Karpas-422 (cell line): ENCODE results near the gene TMEM115. TPM values are rescaled to one million over a fixed set of nuclear protein-coding genes. Genes with fewer than 3 reads are reported as not detected.
A peak's percentile ranks its signal among the peaks of the same experiment; 100 is the strongest.

Experiments
- DNase-seq: peaks from one replicate; pipeline ENCODE4 v3.0.0-alpha.2; 2015
- H2AFZ ChIP-seq: fragments of 200-600 bp; sonication (generic); 2 replicates; pipeline ENCODE4 v1.6.1; 2014; ENCODE audit warnings: antibody characterized with exemption, low read length, mixed read lengths
- H3K27ac ChIP-seq: fragments of 200-600 bp; sonication (generic); 2 replicates; pipeline ENCODE4 v1.5.1; 2014; ENCODE audit warnings: mild to moderate bottlenecking, low read length, moderate library complexity
- H3K27me3 ChIP-seq: fragments of 200-600 bp; sonication (generic); 2 replicates; pipeline ENCODE4 v1.6.1; 2014; ENCODE audit warnings: low read length, mixed read lengths
- H3K36me3 ChIP-seq: fragments of 200-600 bp; sonication (generic); 2 replicates; pipeline ENCODE4 v1.6.1; 2014; ENCODE audit warnings: low read length, mixed read lengths; ENCODE audit not compliant: insufficient read depth
- H3K4me1 ChIP-seq: fragments of 200-600 bp; sonication (generic); 2 replicates; pipeline ENCODE4 v1.6.1; 2014; ENCODE audit warnings: mild to moderate bottlenecking, low read length, mixed read lengths
- H3K4me2 ChIP-seq: fragments of 200-600 bp; sonication (generic); 2 replicates; pipeline ENCODE4 v1.6.1; 2014; ENCODE audit warnings: low read length, low read depth, mild to moderate bottlenecking; ENCODE audit not compliant: poor library complexity, severe bottlenecking
- H3K4me3 ChIP-seq: fragments of 200-600 bp; sonication (generic); 2 replicates; pipeline ENCODE4 v1.5.1; 2014; ENCODE audit warnings: mild to moderate bottlenecking, antibody characterized with exemption, low read length, mixed read lengths
- H3K79me2 ChIP-seq: fragments of 200-600 bp; sonication (generic); 2 replicates; pipeline ENCODE4 v1.6.1; 2014; ENCODE audit warnings: mild to moderate bottlenecking, low read length, mixed read lengths
- H3K9ac ChIP-seq: fragments of 200-600 bp; sonication (generic); 2 replicates; pipeline ENCODE4 v1.6.0; 2014; ENCODE audit warnings: low read length
- H3K9me2 ChIP-seq: fragments of 200-600 bp; sonication (generic), shearing (Covaris generic); replicated peaks from 2 replicates; pipeline ENCODE4 v1.6.0; 2014; ENCODE audit warnings: mild to moderate bottlenecking, low read length, moderate library complexity; ENCODE audit not compliant: insufficient read depth
- H3K9me3 ChIP-seq: fragments of 300-700, 200-600 bp; sonication (generic); 2 replicates; pipeline ENCODE4 v1.6.1; 2014; ENCODE audit warnings: low read length, mixed read lengths
- H4K20me1 ChIP-seq: fragments of 200-600 bp; sonication (generic); 2 replicates; pipeline ENCODE4 v1.6.1; 2014; ENCODE audit warnings: mild to moderate bottlenecking, antibody characterized with exemption, low read length, low read depth; ENCODE audit not compliant: insufficient read depth
- total RNA-seq: library from RNA; depleted of rRNA; stranded (reverse); fragments of >200 nt; shearing (Covaris generic); gene quantifications from 2 replicates; pipeline ENCODE4 v1.2.3, GENCODE V29; 2014; ENCODE audit warnings: low replicate concordance

Gene TMEM115
- total RNA-seq, 1 experiment from 2014 or later: 13.8 TPM

DNA sequence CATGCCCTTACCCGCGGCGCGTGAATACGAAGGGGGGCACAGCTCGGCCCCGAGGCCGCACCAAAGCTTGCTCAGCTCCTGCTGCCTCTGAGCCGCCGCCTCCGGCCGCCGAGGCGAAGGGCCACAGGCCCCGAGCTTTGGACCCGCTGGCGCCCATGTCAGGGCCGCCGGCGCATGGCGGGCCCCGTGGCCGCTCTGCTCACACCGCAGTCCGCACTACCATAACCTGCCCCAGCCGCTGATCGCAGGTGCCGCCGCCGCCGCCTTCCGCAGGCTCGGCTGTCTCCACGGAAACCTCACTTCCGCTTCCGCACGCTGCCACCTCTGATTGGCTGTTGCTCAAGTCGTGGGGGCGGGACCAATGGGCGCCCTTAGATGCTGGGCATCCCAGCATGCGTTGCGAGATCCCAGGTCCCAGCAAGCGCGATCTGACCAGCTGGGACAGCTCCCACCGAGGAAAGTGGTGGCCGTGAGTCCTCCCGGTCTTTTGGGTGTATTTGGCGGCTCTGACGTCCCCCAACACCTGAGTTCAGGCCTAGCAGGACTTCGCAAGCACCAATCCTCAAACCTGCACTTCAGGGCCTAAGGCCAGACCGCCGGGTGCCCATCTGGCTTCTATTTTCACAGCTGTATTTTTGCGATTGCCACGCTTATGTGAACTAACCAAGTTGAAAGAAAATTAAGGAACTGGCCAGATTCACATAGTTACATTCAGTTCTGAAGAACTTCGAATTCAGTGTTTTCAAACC, 31.2 kb downstream of the TMEM115 start, which contains the start of gene TUSC2:
Gene TUSC2 (minus strand): TSS at position 281 of the 749 bp plus-strand sequence. CDS start 124 bp downstream, at position 157.
- H3K9me2 ChIP-seq: no peaks in the 10 kb centered on the region
- H4K20me1 ChIP-seq: peaks cover 6% of the 10 kb centered on the region; the same call in 1 of the 2 replicates
- peaks cover 22% of the 10 kb centered on the region for H3K79me2 ChIP-seq
- H3K9ac ChIP-seq: peak within 1 kb of the TSS; percentile 90
- H3K4me2 ChIP-seq: peak within 1 kb of the TSS; percentile 82
- H3K4me1 ChIP-seq: peaks cover 39% of the 10 kb centered on the region
- no peaks in the 10 kb centered on the region for H3K9me3 ChIP-seq
- DNase-seq: peak; percentile 99
- H3K27me3 ChIP-seq: no peaks in the 10 kb centered on the region
- no peak within 1 kb of the TSS for H2AFZ ChIP-seq
- H3K36me3 ChIP-seq: peaks cover 27% of the 10 kb centered on the region; the same call in 1 of the 2 replicates
- peak within 1 kb of the TSS; percentile 48 for H3K27ac ChIP-seq
- H3K4me3 ChIP-seq: peak within 1 kb of the TSS; percentile 94

DNA sequence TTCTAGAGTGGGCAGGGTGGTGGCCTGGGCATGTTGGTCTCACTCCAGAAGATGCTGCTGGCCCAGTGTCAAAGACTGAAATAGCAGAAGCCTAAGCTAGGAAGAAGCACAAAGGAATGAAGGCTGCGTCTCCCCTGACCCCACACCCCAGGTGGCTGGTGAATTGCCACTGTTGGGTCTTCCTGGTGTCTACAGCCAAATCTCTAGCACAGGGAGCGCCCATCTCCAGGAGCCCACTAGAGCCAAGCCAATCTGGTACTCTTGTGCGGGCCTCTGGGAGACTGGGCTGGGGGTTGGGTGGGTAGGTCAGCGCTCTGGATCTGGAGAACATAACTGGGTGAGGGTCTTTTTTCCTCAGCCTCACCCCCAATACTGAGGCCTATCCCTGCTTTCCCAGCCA, 32.2 kb downstream of the TMEM115 start:
- Histone ChIP-seq H3K4me2 (peak overlapping the region; percentile 82), H3K9me2 (no peaks in the 10 kb centered on the region), H3K36me3 (peaks cover 25% of the 10 kb centered on the region; the same call in 1 of the 2 replicates), H3K79me2 (peaks cover 22% of the 10 kb centered on the region), H2AFZ (no peak overlapping the region), H3K27ac (no peak overlapping the region), H3K4me3 (peak overlapping the region; percentile 94), H3K9ac (peak overlapping the region; percentile 90), H3K27me3 (no peaks in the 10 kb centered on the region), H4K20me1 (peaks cover 6% of the 10 kb centered on the region; the same call in 1 of the 2 replicates), H3K9me3 (no peaks in the 10 kb centered on the region), H3K4me1 (peaks cover 40% of the 10 kb centered on the region)
- DNase-seq: no peak

DNA sequence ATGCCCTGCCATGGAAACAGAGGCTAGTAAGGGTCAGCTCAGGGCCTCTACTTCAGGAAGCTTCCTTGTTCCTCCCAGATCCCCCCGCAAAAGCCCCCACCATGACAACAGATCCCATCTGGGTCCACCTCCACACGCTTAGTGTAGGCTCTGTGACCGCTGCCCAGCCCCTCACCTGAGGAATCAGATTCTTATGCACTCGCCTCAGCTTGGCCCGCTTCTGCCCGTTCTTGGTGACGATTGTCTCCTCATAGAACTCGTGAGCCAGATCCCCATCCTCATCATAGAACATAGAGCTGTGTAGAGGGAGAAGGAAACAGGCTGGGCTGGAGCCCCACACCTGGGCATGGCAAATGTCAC, 33.2 kb downstream of the TMEM115 start:
- no peaks in the 10 kb centered on the region for H3K9me3 ChIP-seq
- peaks cover 6% of the 10 kb centered on the region; the same call in 1 of the 2 replicates for H4K20me1 ChIP-seq
- peaks cover 19% of the 10 kb centered on the region for H3K79me2 ChIP-seq
- peaks cover 15% of the 10 kb centered on the region; the same call in 1 of the 2 replicates for H3K36me3 ChIP-seq
- H3K9ac ChIP-seq: 0 out of 2 replicates have a peak overlapping the region, but pooled peaks have one; percentile 90
- H3K4me3 ChIP-seq: no peak overlapping the region
- H3K27ac ChIP-seq: no peak overlapping the region
- H2AFZ ChIP-seq: no peak overlapping the region
- peaks cover 44% of the 10 kb centered on the region for H3K4me1 ChIP-seq
- H3K27me3 ChIP-seq: no peaks in the 10 kb centered on the region
- H3K4me2 ChIP-seq: no peak overlapping the region
- DNase-seq: no peak
- H3K9me2 ChIP-seq: no peaks in the 10 kb centered on the region

DNA sequence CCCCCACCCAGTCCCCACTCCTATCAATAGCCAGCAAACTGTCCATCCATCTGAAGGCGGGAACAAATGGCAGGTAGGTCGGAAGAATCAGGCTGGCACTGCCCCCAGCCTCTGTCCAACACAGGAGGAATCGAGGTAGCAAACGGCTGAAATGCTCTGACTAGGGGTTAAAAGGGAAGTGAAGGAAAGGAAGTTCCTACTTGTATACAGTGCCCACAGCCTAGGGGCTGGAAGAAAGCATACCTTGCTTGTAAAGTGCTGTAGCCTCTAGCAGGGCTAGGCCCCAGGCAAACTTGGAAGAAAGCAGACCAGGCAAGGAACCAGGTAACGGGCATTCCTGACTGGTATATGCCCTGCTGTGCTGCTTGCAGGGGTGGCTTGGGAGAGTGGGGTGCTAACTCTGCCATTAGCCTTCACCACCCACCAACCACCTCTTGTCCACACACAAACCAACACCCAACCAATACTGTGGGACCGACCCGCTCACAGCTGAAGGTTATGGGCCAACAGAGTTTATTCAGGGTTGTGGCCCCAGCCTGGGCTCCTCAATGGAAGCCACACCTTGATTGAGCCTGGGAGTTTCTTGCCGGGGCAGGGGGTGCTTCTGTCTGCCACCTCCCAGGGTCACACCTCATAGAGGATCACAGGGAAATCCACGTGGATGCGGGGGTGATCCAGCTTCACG, 33.7 kb downstream of the TMEM115 start:
- Histone ChIP-seq H3K9me2 (no peaks in the 10 kb centered on the region), H3K79me2 (peaks cover 22% of the 10 kb centered on the region), H4K20me1 (peaks cover 6% of the 10 kb centered on the region; the same call in 1 of the 2 replicates), H3K27me3 (no peaks in the 10 kb centered on the region), H3K36me3 (peaks cover 10% of the 10 kb centered on the region; the same call in 1 of the 2 replicates), H2AFZ (no peak overlapping the region), H3K9ac (0 out of 2 replicates have a peak overlapping the region, but pooled peaks have one; percentile 90), H3K4me1 (peaks cover 42% of the 10 kb centered on the region), H3K27ac (no peak overlapping the region), H3K4me3 (no peak overlapping the region), H3K9me3 (no peaks in the 10 kb centered on the region), H3K4me2 (no peak overlapping the region)
- no peak for DNase-seq

DNA sequence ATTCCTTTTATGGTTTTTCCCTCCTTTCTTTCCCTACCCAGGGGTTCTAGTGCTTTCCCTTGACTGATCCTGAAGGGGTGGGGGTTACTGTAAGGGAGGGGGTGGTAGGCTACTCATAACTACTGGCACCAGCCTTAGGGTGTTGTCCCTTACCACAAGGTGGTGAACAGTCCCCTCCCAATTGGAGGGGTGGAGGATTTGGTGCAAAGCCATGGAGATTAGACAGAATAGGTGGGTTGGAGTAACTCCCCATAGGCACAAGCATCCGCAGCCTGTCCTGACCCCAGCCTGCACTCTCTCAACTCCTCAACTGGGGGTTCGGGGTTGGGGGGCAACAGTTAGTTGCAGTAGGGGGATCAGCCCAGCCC, 34.2 kb downstream of the TMEM115 start:
- Histone ChIP-seq H3K27me3 (no peaks in the 10 kb centered on the region), H3K36me3 (peaks cover 9% of the 10 kb centered on the region; the same call in 1 of the 2 replicates), H2AFZ (no peak overlapping the region), H3K9ac (no peak overlapping the region), H3K27ac (no peak overlapping the region), H3K4me3 (no peak overlapping the region), H3K9me3 (no peaks in the 10 kb centered on the region), H3K4me2 (no peak overlapping the region), H3K79me2 (peaks cover 27% of the 10 kb centered on the region), H4K20me1 (peaks cover 6% of the 10 kb centered on the region; the same call in 1 of the 2 replicates), H3K4me1 (peaks cover 44% of the 10 kb centered on the region), H3K9me2 (no peaks in the 10 kb centered on the region)
- no peak for DNase-seq

DNA sequence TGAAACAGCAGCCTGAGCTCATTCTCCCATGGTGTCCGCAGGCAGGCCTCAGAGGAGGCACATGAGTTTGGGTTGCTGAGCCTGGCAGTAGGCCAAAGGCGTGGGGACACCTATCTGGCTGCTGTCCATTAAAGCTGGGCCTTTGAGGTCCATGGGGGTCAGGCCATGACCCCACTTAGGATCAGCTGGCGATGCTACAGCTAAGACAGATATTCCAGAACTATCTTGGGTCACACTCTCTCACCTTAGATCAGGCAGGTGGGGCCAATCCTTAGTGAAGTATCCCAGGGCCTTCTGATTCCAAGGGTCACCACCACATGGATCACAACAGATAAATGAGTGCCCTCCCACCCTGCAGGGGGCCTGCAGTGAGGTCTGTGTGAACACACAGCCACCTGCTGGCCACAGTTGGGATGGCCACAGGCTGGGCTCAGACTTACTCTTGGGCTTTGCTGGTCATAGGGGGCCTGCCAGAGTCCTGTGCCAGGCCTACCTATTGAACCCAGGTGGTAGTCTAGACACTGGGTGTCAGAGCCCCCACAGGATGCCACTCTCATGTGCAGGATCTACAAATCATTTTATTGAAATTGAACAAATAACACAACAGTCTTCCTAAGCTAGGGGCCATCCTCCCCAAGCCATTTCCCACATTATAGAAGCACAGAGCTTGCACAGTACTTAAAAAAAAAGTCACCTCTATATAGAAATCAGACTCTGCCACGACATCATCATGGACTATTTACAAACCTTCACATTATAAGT, 34.8 kb downstream of the TMEM115 start:
- H3K4me2 ChIP-seq: no peak overlapping the region
- H3K9ac ChIP-seq: no peak overlapping the region
- H2AFZ ChIP-seq: no peak overlapping the region
- H3K4me1 ChIP-seq: peaks cover 41% of the 10 kb centered on the region
- peaks cover 6% of the 10 kb centered on the region; the same call in 1 of the 2 replicates for H4K20me1 ChIP-seq
- H3K79me2 ChIP-seq: peaks cover 33% of the 10 kb centered on the region
- no peaks in the 10 kb centered on the region for H3K9me2 ChIP-seq
- no peak overlapping the region for H3K4me3 ChIP-seq
- DNase-seq: peak; percentile 83
- H3K9me3 ChIP-seq: no peaks in the 10 kb centered on the region
- no peaks in the 10 kb centered on the region for H3K27me3 ChIP-seq
- H3K36me3 ChIP-seq: peaks cover 4% of the 10 kb centered on the region; the same call in 1 of the 2 replicates
- no peak overlapping the region for H3K27ac ChIP-seq

DNA sequence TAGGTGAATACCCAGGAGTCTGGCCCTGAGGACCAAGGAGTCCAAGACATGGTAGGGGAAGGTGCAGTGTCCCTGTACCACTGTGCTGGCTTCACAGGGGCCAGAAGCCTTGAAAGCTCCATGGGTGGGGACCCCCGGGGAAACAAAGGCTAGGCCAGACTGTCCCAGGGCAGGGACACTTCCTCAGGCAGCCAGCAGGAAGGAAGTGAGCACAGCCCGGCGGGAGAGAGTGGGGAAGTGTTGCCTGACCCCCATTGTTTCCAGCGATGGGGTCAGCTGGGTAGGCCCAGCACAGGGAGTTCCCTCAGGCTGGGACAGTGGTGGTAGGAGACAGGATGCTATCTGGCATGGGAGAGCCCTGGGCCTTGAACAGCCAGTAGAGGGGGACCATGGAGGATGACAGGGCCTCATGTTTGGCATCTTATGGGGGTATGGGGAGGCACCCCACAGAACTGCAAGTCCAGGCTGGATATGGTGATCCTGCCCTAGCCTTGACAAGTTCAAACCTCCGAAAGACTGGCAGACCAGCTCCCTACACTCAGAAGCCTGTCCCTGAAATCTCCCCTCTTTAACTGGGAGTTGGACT, 35.6 kb downstream of the TMEM115 start:
- Histone ChIP-seq H3K27me3 (no peaks in the 10 kb centered on the region), H3K9ac (no peak overlapping the region), H3K9me3 (no peaks in the 10 kb centered on the region), H2AFZ (no peak overlapping the region), H3K36me3 (peaks cover 9% of the 10 kb centered on the region; the same call in 1 of the 2 replicates), H3K4me2 (no peak overlapping the region), H4K20me1 (peaks cover 6% of the 10 kb centered on the region; the same call in 1 of the 2 replicates), H3K4me1 (peaks cover 34% of the 10 kb centered on the region), H3K79me2 (peaks cover 41% of the 10 kb centered on the region), H3K27ac (no peak overlapping the region), H3K9me2 (no peaks in the 10 kb centered on the region), H3K4me3 (no peak overlapping the region)
- no peak for DNase-seq
